ENCODE results near the gene PRAMEF5. TPM values are rescaled to one million over a fixed set of nuclear protein-coding genes. Genes with fewer than 3 reads are reported as not detected.
"Not testable (repeated sequence)": the region's sequence is repeated elsewhere in the genome, so short reads cannot be mapped to it uniquely, and the experiment has no call there.

Gene PRAMEF5
- total RNA-seq, 1 donor from 2014 or later = not detected

GRCh38 chr1:13297216-13297931 lies 43.4 kb downstream of the PRAMEF5 start:
- not testable (repeated sequence) for DNase-seq (ENCODE audit: extremely low spot score, unreplicated experiment); H3K4me3 Mint-ChIP-seq; H3K4me1 Mint-ChIP-seq (ENCODE audit: unreplicated experiment); H3K27ac Mint-ChIP-seq; H3K36me3 Mint-ChIP-seq; H3K9me3 Mint-ChIP-seq; H3K27me3 Mint-ChIP-seq

- not testable (repeated sequence) for DNase-seq (ENCODE audit: extremely low spot score, unreplicated experiment); H3K4me3 Mint-ChIP-seq
Observed at GRCh38 chr1:13298699-13299098, 44.7 kb downstream of the PRAMEF5 start.

GRCh38 chr1:13302197-13302596 lies 48.2 kb downstream of the PRAMEF5 start:
- not testable (repeated sequence) for H3K27me3 Mint-ChIP-seq; H3K9me3 Mint-ChIP-seq; H3K4me1 Mint-ChIP-seq (ENCODE audit: unreplicated experiment); H3K27ac Mint-ChIP-seq; H3K36me3 Mint-ChIP-seq; H3K4me3 Mint-ChIP-seq; DNase-seq (ENCODE audit: extremely low spot score, unreplicated experiment)

More at GRCh38 chr1:13298699-13299098, 44.7 kb downstream of the PRAMEF5 start:
- H3K36me3 Mint-ChIP-seq; H3K27me3 Mint-ChIP-seq; H3K27ac Mint-ChIP-seq; H3K9me3 Mint-ChIP-seq; H3K4me1 Mint-ChIP-seq (ENCODE audit: unreplicated experiment): not testable (repeated sequence)

GRCh38 chr1:13303239-13303638 lies 49.2 kb downstream of the PRAMEF5 start, which contains the start of gene PRAMEF33:
Gene PRAMEF33, plus strand, starts transcription at chr1:13303539. Its CDS starts 2,416 bp downstream, at chr1:13305955.
- not testable (repeated sequence) for H3K4me3 Mint-ChIP-seq; H3K4me1 Mint-ChIP-seq (ENCODE audit: unreplicated experiment); H3K36me3 Mint-ChIP-seq; DNase-seq (ENCODE audit: extremely low spot score, unreplicated experiment); H3K27ac Mint-ChIP-seq; H3K9me3 Mint-ChIP-seq; H3K27me3 Mint-ChIP-seq

Other genes starting within 250 kb of the PRAMEF5 start
- not detected in 2 replicates for gene PRAMEF27, start 197.6 kb upstream of the PRAMEF5 start, total RNA-seq (ENCODE audit: low replicate concordance)
- gene HNRNPCL3, start 193.4 kb upstream of the PRAMEF5 start, total RNA-seq (ENCODE audit: low replicate concordance) = not detected in 2 replicates
- not detected in 2 replicates for gene PRAMEF25, start 183.4 kb upstream of the PRAMEF5 start, total RNA-seq (ENCODE audit: low replicate concordance)
- not detected in 2 replicates for gene HNRNPCL2, start 137.3 kb upstream of the PRAMEF5 start, total RNA-seq (ENCODE audit: low replicate concordance)
- gene PRAMEF26, start 98.2 kb upstream of the PRAMEF5 start, total RNA-seq (ENCODE audit: low replicate concordance) = not detected in 2 replicates
- gene HNRNPCL4, start 88.6 kb upstream of the PRAMEF5 start, total RNA-seq (ENCODE audit: low replicate concordance) = not detected in 2 replicates
- not detected in 2 replicates for gene PRAMEF9, start 82.3 kb upstream of the PRAMEF5 start, total RNA-seq (ENCODE audit: low replicate concordance)
- not detected in 2 replicates for gene PRAMEF13, start 52.8 kb upstream of the PRAMEF5 start, total RNA-seq (ENCODE audit: low replicate concordance)
- gene PRAMEF18, start 28.0 kb upstream of the PRAMEF5 start, total RNA-seq (ENCODE audit: low replicate concordance) = not detected in 2 replicates
- not detected in 2 replicates for gene PRAMEF8, start 30.9 kb downstream of the PRAMEF5 start, total RNA-seq (ENCODE audit: low replicate concordance)
- not detected in 2 replicates for gene PRAMEF33, start 49.3 kb downstream of the PRAMEF5 start, total RNA-seq (ENCODE audit: low replicate concordance)
- not detected in 2 replicates for gene PRAMEF15, start 61.4 kb downstream of the PRAMEF5 start, total RNA-seq (ENCODE audit: low replicate concordance)
- gene PRAMEF14, start 92.9 kb downstream of the PRAMEF5 start, total RNA-seq (ENCODE audit: low replicate concordance) = not detected in 2 replicates
- not detected in 2 replicates for gene PRAMEF19, start 117.7 kb downstream of the PRAMEF5 start, total RNA-seq (ENCODE audit: low replicate concordance)
- not detected in 2 replicates for gene PRAMEF17, start 135.4 kb downstream of the PRAMEF5 start, total RNA-seq (ENCODE audit: low replicate concordance)
- gene PRAMEF20, start 156.3 kb downstream of the PRAMEF5 start, total RNA-seq (ENCODE audit: low replicate concordance) = not detected in 2 replicates